GM19099 (cell line): ENCODE measurements around the gene PLCB2.

ENCODE experiments used
- POLR2A ChIP-seq: IDR thresholded peaks from 3 replicates; pipeline ENCODE4 v1.6.1; 2011; ENCODE audit warnings: low read depth; ENCODE audit not compliant: insufficient read length; ENCODE audit errors: extremely low read depth

Gene PLCB2

DNA sequence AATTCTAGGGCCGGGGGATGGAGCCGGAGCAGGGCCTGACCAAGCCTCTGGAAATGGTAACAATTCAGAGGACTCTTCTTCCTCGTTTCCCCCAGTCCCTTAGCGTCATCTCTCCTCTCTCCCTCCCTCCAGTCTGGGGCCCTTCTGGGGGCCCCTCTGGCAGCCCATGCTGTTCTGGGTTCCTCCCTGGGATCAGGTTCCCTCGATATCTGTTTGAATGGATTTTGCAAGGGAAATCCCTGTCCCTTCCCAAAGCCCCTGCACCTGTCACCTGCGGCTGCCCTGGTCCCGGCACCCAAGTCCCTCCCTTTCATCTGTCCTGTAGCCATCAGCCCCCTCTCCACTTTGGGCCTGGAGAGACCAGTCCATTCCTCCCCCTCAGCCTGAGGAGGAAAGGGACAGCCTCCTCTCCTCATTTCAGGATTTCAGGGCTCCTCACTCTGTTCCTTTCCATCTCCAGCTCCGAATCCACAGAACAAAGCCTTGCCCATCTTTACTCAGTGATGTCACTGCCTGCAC lies 1.7 kb upstream of the PLCB2 start:
- no peak for TF ChIP-seq POLR2A

DNA sequence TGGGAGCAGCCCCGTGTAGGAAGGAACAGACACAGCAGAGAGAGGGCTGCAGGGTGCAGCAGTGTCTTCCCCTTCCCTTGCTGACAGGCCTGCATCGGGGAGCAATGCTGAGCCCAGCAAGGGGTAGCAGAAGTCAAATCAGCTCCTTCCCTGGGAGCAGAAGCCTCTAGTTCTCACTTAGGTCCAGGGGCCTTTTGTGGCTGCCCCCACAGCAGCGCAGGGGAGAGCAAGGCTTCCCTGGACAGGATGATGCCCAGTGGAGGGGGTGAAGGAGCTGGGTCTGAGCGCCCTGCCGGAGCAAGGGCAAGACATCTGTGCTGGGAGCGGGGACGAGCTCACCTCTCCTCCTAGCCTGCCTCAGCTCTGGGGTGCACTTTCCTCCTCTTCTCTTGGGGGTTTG lies 827 bp downstream of the PLCB2 start:
- no peak for TF ChIP-seq POLR2A

GRCh38 chr15:40306371-40306770 lies 1.4 kb downstream of the PLCB2 start:
- no peak for TF ChIP-seq POLR2A

DNA sequence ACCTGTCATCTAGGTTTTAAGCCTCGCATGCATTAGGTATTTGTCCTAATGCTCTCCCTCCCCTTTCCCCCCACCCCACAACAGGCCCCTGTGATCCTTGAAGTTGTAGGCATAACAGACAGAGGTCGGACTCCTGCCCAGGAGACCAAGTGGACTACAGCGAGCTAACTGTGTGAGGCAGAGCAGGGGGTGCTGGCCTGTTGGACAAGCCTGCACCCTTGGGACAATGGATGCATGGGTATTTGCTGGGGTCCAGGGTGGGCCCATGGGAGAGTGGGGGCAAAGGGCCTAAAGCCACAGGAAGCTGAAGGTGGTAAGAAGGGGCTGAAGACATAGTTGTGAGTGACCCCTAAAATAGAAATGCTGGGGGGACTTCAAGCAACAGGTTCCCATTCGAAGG lies 2.5 kb downstream of the PLCB2 start:
- no peak for TF ChIP-seq POLR2A

GRCh38 chr15:40303576-40303975 lies 4.2 kb downstream of the PLCB2 start:
- no peak for TF ChIP-seq POLR2A

GRCh38 chr15:40302981-40303380 lies 4.8 kb downstream of the PLCB2 start:
- no peak for TF ChIP-seq POLR2A

DNA sequence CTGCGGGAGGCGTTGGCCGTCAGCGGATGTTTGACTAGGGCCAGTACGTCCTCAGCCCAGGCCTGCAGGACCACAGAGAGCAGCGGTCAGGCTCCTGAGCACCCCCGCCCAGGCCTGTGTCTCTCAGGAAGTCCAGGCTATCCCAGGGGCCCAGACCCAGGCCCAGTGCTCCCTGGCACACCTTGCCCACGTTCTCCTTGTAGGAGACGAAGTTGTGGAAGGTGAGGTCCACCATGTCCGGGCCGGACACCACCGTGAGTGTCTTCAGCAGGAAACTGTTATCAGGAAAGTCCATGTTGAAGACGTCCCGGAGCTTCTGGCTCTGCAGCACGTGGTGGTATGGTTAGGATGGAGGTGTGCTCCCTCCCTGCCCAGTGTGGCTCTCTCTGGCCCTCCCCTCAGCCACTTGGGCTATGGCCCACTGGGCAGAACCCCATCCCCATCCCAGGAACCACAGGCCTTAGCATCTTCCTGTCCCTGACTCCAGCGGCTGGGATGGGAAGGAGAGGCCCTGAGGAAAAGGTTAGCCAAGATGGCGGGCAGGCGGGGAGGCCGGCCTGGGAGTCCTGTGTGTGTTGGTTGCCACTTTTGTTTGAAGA lies 5.3 kb downstream of the PLCB2 start:
- no peak for TF ChIP-seq POLR2A

DNA sequence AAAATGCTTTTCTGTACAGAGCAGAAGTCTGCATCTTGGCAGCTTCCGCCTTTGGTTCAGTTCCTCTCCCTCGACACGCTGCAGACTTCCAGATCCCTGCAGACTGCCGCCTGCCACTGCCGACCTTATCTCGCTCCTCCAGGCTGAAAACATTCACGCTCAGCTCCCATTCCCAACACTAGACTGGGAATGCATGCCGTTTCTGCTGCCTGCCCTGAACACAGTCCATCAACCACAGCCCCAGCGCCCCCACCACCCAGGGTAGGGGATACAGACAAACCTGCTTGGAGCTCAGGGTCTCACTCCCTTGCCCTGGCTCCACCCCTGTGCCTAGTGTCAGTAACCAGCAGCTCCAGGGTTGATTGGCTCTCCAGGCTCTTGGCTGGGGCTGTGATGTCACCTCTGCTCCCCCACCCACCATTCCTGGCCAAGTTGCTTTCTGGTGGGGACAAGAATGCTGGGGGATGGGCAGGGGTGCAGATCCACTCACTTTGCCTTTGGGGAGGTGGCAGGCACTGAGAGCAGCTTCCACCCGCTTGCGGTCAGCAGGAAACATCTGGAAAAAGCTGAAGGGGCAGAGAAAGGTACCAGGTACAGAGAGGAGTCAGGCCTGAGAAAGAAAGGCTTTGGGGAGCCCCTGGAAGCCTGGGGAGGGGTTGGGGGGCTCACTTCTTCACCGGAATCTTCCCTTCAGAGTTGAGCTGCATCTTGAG lies 6.1 kb downstream of the PLCB2 start:
- no peak for TF ChIP-seq POLR2A

DNA sequence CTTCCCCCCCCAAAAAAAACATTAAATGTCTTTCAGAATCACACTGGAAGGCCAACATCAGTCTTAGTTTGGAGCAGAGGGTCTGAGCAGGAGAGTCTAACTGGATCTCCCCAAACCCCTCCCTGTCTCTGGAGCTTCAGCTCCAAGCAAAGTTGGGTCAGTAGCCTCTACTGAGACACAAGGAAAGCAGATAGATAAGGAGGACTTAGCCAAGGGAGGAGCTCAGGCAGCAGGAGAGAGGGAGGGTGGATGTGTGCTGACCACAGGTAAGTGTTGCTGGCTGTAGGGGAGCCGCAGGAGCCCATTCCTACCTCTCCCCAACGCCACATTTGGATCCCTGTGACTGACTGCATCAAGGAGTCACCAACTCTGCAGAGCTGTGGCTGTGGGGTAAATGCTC lies 7.0 kb downstream of the PLCB2 start:
- no peak for TF ChIP-seq POLR2A

- TF ChIP-seq POLR2A = no peak
These were observed 7.4 kb downstream of the PLCB2 start for GRCh38 chr15:40300367-40300766.

DNA sequence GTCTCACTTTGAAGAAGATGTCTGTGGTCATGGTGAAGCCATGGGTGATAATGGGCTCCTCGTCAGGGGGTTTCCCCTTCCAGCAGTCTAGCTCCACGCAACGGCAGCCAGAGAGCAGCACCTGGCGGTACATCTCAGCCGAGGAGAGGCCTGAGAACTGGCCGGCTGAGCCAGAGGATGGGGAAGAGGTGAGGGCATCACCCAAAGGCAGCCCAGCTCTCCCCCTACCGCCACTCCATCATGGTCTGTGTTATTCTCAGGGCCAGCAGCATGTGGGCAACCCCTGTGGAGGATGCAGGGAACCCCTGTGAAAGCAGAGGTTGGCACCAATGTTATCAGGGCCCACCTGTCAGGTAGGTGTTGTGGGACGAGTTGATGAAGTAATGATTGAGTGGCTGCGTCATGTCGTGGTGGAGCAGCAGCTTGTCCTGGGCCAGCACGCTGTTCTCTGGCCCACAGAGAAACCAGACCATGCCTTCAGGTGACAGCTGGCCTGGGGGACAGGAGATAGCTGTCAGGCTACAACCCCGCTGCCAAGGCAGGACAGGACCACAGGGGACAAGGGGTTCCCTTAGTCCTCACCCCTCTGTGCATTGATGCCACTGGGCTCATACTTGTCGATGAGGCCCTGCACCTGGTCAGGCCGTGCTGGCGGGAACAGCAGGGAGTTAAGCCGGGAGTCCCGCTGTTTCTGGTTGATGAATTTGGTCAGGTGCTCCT lies 9.4 kb downstream of the PLCB2 start:
- TF ChIP-seq POLR2A = no peak

DNA sequence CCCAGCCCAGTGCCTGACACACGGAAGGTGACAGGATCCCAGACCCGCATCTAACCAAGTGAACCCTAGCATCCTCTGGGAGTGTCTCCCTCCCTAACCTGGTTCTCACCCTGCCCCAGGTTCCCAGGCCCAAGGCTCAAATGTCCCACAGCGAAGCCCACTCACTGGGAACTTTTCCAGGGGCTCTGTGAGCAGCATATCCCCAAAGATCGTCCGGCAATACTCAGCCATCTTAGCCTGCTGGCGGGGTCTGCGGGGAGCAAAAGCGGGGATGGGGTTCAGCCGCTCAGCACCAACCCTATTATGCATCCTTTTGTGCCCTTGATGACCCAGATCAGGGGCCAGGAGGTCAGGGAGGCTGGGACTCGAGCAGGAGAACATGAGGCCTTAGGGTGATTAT lies 10.4 kb downstream of the PLCB2 start:
- TF ChIP-seq POLR2A = no peak

DNA sequence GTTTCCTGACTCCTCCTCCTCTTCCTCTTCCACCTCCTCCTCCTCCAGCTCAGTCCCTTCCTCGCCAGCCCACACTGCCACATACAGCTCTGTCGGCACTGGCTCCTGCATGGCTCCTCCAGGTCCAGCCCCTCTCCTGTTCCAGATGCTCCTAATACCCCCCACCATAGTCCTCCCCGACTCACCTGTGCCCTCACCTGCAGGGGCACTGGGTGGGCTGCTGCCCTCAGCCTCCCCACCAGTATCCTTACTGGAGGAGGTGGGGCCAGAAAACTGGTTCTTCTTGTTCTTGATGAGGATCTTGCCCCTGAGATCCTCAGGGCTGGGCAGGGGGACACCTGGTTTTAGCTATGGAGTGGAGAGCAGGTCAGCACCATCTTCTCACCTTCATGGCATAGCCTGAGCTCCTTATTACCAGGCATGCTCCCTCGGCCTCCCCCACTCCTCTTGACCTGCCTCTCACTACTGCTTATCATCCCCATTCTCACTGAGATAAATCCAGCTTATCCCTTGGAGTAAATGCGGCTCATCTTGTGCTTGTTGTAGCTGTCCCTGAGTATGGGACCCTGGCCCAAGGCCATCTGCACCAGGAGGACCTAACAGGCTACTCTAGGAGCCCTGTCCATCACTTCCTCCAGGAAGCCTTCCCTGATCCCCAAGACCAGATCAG lies 11.0 kb downstream of the PLCB2 start:
- no peak for TF ChIP-seq POLR2A

GRCh38 chr15:40295877-40296560 lies 11.7 kb downstream of the PLCB2 start:
- TF ChIP-seq POLR2A = no peak

DNA sequence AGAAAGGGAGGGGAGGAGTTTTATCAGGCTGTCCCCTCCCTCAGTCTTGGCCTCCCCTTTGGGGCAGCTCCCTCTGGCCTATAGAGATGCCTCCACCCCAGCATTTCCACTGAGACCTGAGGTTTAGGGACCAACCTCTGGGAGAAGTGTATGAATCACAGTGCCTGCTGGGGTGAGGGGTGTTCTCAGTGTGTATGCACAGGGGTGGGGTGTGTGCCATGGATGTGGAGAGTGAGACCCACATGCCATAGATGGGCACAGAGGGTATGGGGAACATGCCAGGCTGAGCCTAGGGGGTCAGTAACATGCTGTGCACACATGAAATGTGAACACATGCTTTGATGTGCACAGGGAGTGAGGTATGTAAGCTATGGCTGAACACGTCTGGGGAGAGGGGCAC lies 12.4 kb downstream of the PLCB2 start:
- no peak for TF ChIP-seq POLR2A
